Sigmoid colon (tissue), 7 donors: Measurements from ENCODE around the gene HIRIP3. TPM values are rescaled to one million over a fixed set of nuclear protein-coding genes. Genes with fewer than 3 reads are reported as not detected.

ENCODE experiments used
- DNase-seq: peaks from one replicate; pipeline ENCODE4 v3.0.0-alpha.2; 2019
- H3K27ac ChIP-seq, 4 donors: fragments of 200-600 bp; sonication (generic); one replicate each; pipeline ENCODE4 v1.5.1; 2016 to 2019; ENCODE audit warnings: mild to moderate bottlenecking in 1 of 4
- H3K27me3 ChIP-seq, 3 donors: fragments of 200-600 bp; sonication (generic); one replicate each; pipeline ENCODE4 v1.5.1; 2019; ENCODE audit warnings: mild to moderate bottlenecking in 1 of 3
- H3K36me3 ChIP-seq, 4 donors: fragments of 200-600 bp; sonication (generic); one replicate each; pipeline ENCODE4 v1.5.1; 2016 to 2019
- H3K4me1 ChIP-seq, 4 donors: fragments of 200-600 bp; sonication (generic); one replicate each; pipeline ENCODE4 v1.5.1; 2017 to 2019
- H3K4me3 ChIP-seq, 4 donors: fragments of 200-600 bp; sonication (generic); one replicate each; pipeline ENCODE4 v1.5.1; 2017 to 2019; ENCODE audit warnings: mild to moderate bottlenecking in 2 of 4, moderate library complexity in 1 of 4
- H3K9me3 ChIP-seq, 4 donors: fragments of 200-600 bp in 3 of 4; sonication (generic) in 3 of 4; one replicate each; pipeline versions ENCODE4 v1.5.1 to v1.6.1; 2013 to 2019
- CTCF ChIP-seq, 4 experiments: fragments of 450-650 bp in 3 of 4; fragments of 200-600 bp in 1 of 4; IDR thresholded peaks; one replicate each; pipeline ENCODE4 v1.5.1; 2016 to 2019; ENCODE audit warnings: antibody characterized with exemption in 4 of 4, mild to moderate bottlenecking in 3 of 4, moderate library complexity in 2 of 4
- EP300 ChIP-seq, 4 donors: sonication (generic); formaldehyde crosslinking; IDR thresholded peaks; one replicate each; pipeline ENCODE4 v1.6.1; 2017; ENCODE audit warnings: antibody characterized with exemption in 4 of 4
- POLR2A ChIP-seq, 2 donors: fragments of 450-650 bp; IDR thresholded peaks; one replicate each; pipeline ENCODE4 v1.6.1; 2016; ENCODE audit warnings: antibody characterized with exemption in 2 of 2, mild to moderate bottlenecking in 2 of 2, moderate library complexity in 2 of 2
- POLR2AphosphoS5 ChIP-seq, 4 donors: sonication (generic); formaldehyde crosslinking; IDR thresholded peaks; one replicate each; pipeline ENCODE4 v1.6.1; 2017; ENCODE audit warnings: antibody characterized with exemption in 4 of 4
- WGBS, 2 donors: extraction: QIAGEN DNeasy Blood & Tissue Kit; methylation state at CpG; one replicate each; pipeline ENCODE4 v1.1.7; 2013; 5-methylcytosine and 5-hydroxymethylcytosine counted together
- intact Hi-C: fragments of 100-400 bp; cut with DNase I; formaldehyde crosslinking; loops from one replicate; pipeline ENCODE4 v1.15.1; 2023
- polyA plus RNA-seq, 3 donors: library from polyadenylated mRNA; stranded (reverse); fragments of 200-250 nt; gene quantifications; one replicate each; pipeline ENCODE4 v1.2.3, GENCODE V29; 2013
- total RNA-seq, 4 donors: library from RNA; depleted of rRNA; stranded (reverse); fragments of >200 nt; gene quantifications; one replicate each; pipeline ENCODE4 v1.1.0, GENCODE V29; 2016
- donor health status: healthy with polysubstance abuse.
- donor health status: Bipolar disorder and iron deficiency.
- donor health status: healthy.

Gene HIRIP3
- total and polyA plus RNA-seq, 7 donors = 9.0 to 22.7 (median 15.8) TPM

GRCh38 chr16:29983420-29984136 lies 11.8 kb downstream of the HIRIP3 start:
- H3K27me3 ChIP-seq = no peaks in the 10 kb centered on the region
- H3K27ac ChIP-seq = no peak overlapping the region
- intact Hi-C loops = no loop called here
- H3K4me1 ChIP-seq = peaks cover 0 to 3% (median 0%) of the 10 kb centered on the region in 4 donors
- WGBS, 2 donors = 89 to 95% methylated on average over 12 of the region's 12 CpGs
- H3K4me3 ChIP-seq = no peak overlapping the region
- no peaks in the 10 kb centered on the region for H3K9me3 ChIP-seq
- DNase-seq = no peak
- no peak for TF ChIP-seq CTCF (IDR thresholded peaks at IDR 0.05)
- no peak for TF ChIP-seq EP300 (IDR thresholded peaks at IDR 0.05)
- TF ChIP-seq POLR2A (IDR thresholded peaks at IDR 0.05) = no peak
- TF ChIP-seq POLR2AphosphoS5 (IDR thresholded peaks at IDR 0.05) = no peak
- H3K36me3 ChIP-seq = peaks cover 69 to 100% (median 98%) of the 10 kb centered on the region in 4 donors

- H3K4me1 ChIP-seq = peaks cover 0 to 3% (median 0%) of the 10 kb centered on the region in 4 donors
- TF ChIP-seq POLR2AphosphoS5 (IDR thresholded peaks at IDR 0.05) = no peak
- no peak for TF ChIP-seq CTCF (IDR thresholded peaks at IDR 0.05)
- TF ChIP-seq POLR2A (IDR thresholded peaks at IDR 0.05) = no peak
- TF ChIP-seq EP300 (IDR thresholded peaks at IDR 0.05) = no peak
- WGBS, 2 donors = 92 to 93% methylated on average over 24 of the region's 24 CpGs
- H3K27me3 ChIP-seq = no peaks in the 10 kb centered on the region
- intact Hi-C loops = no loop called here
- peak; percentile 61 for DNase-seq
- H3K36me3 ChIP-seq = peaks cover 69 to 100% (median 98%) of the 10 kb centered on the region in 4 donors
- H3K27ac ChIP-seq = no peak overlapping the region
- H3K4me3 ChIP-seq = no peak overlapping the region
- no peaks in the 10 kb centered on the region for H3K9me3 ChIP-seq
These were observed 12.6 kb downstream of the HIRIP3 start for GRCh38 chr16:29982560-29983419.

DNA sequence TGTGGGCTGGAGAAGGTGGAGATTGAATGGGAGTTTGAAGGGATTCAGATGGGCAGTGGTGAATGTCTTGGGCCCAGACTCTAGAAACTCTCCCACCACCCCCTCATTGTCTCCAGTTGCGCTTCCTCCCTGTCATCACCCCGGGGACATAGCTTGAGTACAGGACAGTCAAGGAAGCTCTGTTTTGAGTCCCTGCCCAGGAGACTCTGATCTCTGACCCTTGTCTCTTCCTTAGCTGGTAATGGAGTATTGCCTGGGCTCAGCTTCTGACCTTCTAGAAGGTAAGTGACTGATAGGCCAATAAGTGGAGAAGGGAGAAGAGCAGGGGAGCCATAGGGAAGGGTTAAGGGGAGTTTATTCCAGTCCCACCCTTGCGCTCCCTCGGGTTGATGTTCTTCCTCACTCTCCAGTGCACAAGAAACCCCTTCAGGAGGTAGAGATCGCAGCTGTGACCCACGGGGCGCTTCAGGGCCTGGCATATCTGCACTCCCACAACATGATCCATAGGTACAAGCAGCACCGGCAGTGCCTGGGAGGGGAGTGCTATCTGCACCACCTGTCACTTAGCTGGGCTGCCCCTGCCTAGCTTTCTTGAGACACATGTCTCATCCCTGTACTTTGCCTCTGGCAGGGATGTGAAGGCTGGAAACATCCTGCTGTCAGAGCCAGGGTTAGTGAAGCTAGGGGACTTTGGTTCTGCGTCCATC lies 16.7 kb downstream of the HIRIP3 start:
- peak overlapping the region in 1 of 4 donors; percentile 34 for H3K27ac ChIP-seq
- peaks cover 38 to 61% (median 58%) of the 10 kb centered on the region in 4 donors for H3K36me3 ChIP-seq
- 93 to 96% methylated on average over 9 of the region's 9 CpGs for WGBS, 2 donors
- no peaks in the 10 kb centered on the region for H3K9me3 ChIP-seq
- H3K4me1 ChIP-seq = peaks cover 0 to 35% (median 30%) of the 10 kb centered on the region in 4 donors
- no peaks in the 10 kb centered on the region for H3K27me3 ChIP-seq
- no peak overlapping the region for H3K4me3 ChIP-seq
- no peak for DNase-seq
- TF ChIP-seq CTCF (IDR thresholded peaks at IDR 0.05) (no peak), EP300 (IDR thresholded peaks at IDR 0.05) (no peak), POLR2AphosphoS5 (IDR thresholded peaks at IDR 0.05) (no peak), POLR2A (IDR thresholded peaks at IDR 0.05) (no peak)
- intact Hi-C loops = no loop called here

DNA sequence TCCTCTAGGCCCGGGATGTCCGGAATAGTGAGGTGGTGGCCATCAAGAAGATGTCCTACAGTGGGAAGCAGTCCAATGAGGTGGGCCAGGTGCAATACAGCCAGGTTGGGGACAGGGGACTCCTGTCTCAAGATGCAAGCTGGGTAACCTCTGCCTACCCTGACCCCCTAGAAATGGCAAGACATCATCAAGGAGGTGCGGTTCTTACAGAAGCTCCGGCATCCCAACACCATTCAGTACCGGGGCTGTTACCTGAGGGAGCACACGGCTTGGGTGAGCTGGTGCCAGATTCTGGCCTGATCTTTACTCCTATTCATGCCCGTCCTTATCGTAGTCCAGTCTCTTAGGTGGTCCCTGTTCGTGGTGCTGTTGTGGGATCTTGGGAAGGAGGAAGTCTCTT lies 17.3 kb downstream of the HIRIP3 start:
- Histone ChIP-seq H3K27ac (peak overlapping the region in 1 of 4 donors; percentile 34), H3K36me3 (peaks cover 31 to 55% (median 51%) of the 10 kb centered on the region in 4 donors), H3K4me1 (peaks cover 0 to 35% (median 31%) of the 10 kb centered on the region in 4 donors), H3K4me3 (no peak overlapping the region), H3K27me3 (no peaks in the 10 kb centered on the region), H3K9me3 (no peaks in the 10 kb centered on the region)
- no peak for TF ChIP-seq CTCF (IDR thresholded peaks at IDR 0.05)
- no peak for TF ChIP-seq POLR2AphosphoS5 (IDR thresholded peaks at IDR 0.05)
- TF ChIP-seq POLR2A (IDR thresholded peaks at IDR 0.05) = no peak
- no peak for TF ChIP-seq EP300 (IDR thresholded peaks at IDR 0.05)
- no peak for DNase-seq
- 96% methylated on average over 9 of the region's 9 CpGs for WGBS, 2 donors
- intact Hi-C loops = no loop called here
